Nephron progenitor cell (in vitro differentiated cells): ENCODE data around the gene DTNB.

Experiments
- DNase-seq: peaks from one replicate; pipeline ENCODE4 v3.0.0; 2021
- H3K27ac Mint-ChIP-seq: 2 replicates; pipeline ENCODE4 v1.8.0; 2021; ENCODE audit warnings: mild to moderate bottlenecking, moderate library complexity, mixed read lengths
- H3K27me3 Mint-ChIP-seq: 2 replicates; pipeline ENCODE4 v1.8.0; 2021; ENCODE audit warnings: mild to moderate bottlenecking, low read depth, mixed read lengths; ENCODE audit not compliant: poor library complexity
- H3K36me3 Mint-ChIP-seq: 2 replicates; pipeline ENCODE4 v1.8.0; 2021; ENCODE audit warnings: low read depth, mixed read lengths
- H3K4me1 Mint-ChIP-seq: 2 replicates; pipeline ENCODE4 v1.8.0; 2021; ENCODE audit warnings: mixed read lengths
- H3K4me3 Mint-ChIP-seq: 2 replicates; pipeline ENCODE4 v1.8.0; 2021; ENCODE audit warnings: mild to moderate bottlenecking, moderate library complexity, mixed read lengths
- H3K9me3 Mint-ChIP-seq: 2 replicates; pipeline ENCODE4 v1.8.0; 2021; ENCODE audit warnings: mild to moderate bottlenecking, moderate library complexity, mixed read lengths
- CTCF ChIP-seq: fragments of 200-600 bp; sonication (generic); IDR thresholded peaks from 2 replicates; pipeline ENCODE4 v1.5.0; 2021; ENCODE audit warnings: antibody characterized with exemption

DTNB gene

GRCh38 chr2:25618676-25619075 lies 54.7 kb downstream of the DTNB start:
- H3K27me3 Mint-ChIP-seq: no peaks in the 10 kb centered on the region
- peak overlapping the region; percentile 46 for H3K27ac Mint-ChIP-seq
- peaks cover 24% of the 10 kb centered on the region for H3K4me1 Mint-ChIP-seq
- peaks cover 11% of the 10 kb centered on the region for H3K9me3 Mint-ChIP-seq
- no peak for DNase-seq
- no peak for TF ChIP-seq CTCF
- H3K36me3 Mint-ChIP-seq: peaks cover 40% of the 10 kb centered on the region
- H3K4me3 Mint-ChIP-seq: no peak overlapping the region

DNA sequence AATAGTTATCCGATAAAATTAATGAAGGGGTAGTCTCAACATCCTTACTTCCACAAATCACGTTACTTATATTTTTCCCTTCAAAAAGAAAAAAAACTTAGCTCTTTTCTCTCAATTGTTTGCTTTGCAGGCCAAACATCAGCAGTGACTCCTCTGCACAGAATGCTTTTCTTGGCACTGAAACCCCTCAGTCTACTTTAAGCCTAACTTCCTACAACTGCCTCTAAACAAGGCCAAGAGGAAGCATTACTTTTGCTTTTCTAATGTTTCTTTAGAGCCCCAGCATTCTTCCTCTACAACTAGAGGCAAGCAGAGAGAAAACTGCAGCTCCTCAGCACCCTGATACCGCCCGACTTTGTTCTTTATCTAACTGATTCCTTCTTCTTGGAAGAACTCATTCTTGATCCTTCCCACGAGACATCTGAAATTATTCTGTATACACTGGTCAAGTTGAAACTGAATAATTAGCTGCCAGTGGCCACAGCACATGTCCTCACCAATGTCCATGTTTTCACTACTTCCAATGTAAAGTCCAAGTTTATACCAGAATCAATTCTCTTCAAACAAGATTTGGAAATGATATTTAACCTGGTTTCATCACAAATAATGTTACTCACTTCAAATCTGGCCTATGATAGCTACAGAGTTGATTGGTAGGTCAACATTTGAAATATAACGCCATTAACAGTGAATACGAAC lies 55.3 kb downstream of the DTNB start:
- H3K4me1 Mint-ChIP-seq: peaks cover 24% of the 10 kb centered on the region
- H3K4me3 Mint-ChIP-seq: no peak overlapping the region
- no peaks in the 10 kb centered on the region for H3K27me3 Mint-ChIP-seq
- peaks cover 46% of the 10 kb centered on the region for H3K36me3 Mint-ChIP-seq
- no peak for TF ChIP-seq CTCF
- peaks cover 15% of the 10 kb centered on the region for H3K9me3 Mint-ChIP-seq
- DNase-seq: no peak
- peak overlapping the region; percentile 9 for H3K27ac Mint-ChIP-seq

DNA sequence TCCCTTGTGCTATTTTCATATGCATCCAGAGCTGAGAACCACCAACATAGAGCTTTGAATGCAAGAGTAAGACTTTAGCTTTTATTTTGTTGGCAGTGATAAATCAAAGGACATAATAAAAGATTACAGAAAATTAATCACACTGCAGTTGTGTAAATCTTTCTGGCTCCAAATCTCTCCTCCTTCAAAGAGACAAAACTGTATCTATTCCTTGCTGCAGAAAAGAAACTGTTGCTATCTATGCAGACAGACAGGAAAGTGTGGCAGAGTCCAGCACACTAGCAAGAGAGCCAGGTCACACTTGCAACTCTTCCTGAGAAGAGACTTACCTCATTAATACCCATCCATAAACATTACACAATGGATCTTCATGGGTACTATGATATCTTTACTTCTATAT lies 57.5 kb downstream of the DTNB start:
- no peaks in the 10 kb centered on the region for H3K27me3 Mint-ChIP-seq
- no peak for TF ChIP-seq CTCF
- peaks cover 15% of the 10 kb centered on the region for H3K9me3 Mint-ChIP-seq
- H3K4me3 Mint-ChIP-seq: no peak overlapping the region
- H3K27ac Mint-ChIP-seq: no peak overlapping the region
- no peak for DNase-seq
- H3K36me3 Mint-ChIP-seq: peaks cover 38% of the 10 kb centered on the region
- peaks cover 24% of the 10 kb centered on the region for H3K4me1 Mint-ChIP-seq

DNA sequence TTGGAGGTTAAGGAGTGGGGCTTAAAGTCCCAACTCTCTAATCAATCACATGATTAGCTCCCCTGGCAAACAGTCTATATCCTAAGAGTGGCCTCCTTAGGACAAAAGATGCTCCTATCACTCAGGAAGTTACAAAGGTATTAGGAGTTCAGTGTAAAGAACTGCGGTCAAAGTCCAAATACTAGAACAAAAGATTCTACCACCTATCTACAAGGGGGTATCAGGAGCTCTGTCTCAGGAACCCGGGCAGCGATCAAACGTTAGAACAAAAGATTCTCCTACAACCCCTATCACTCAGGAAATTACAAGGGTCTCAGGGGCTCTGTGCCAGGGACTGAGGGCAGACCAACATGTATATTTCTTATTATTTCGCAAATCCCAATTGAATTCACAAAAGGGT lies 58.0 kb downstream of the DTNB start:
- Mint-ChIP-seq H3K27ac (no peak overlapping the region), H3K36me3 (peaks cover 38% of the 10 kb centered on the region), H3K4me3 (no peak overlapping the region), H3K9me3 (peaks cover 15% of the 10 kb centered on the region), H3K4me1 (peaks cover 24% of the 10 kb centered on the region), H3K27me3 (no peaks in the 10 kb centered on the region)
- no peak for TF ChIP-seq CTCF
- DNase-seq: no peak

GRCh38 chr2:25614711-25615110 lies 58.7 kb downstream of the DTNB start:
- Mint-ChIP-seq H3K36me3 (peaks cover 38% of the 10 kb centered on the region), H3K4me1 (peaks cover 19% of the 10 kb centered on the region), H3K9me3 (peaks cover 15% of the 10 kb centered on the region), H3K4me3 (no peak overlapping the region), H3K27ac (no peak overlapping the region), H3K27me3 (no peaks in the 10 kb centered on the region)
- TF ChIP-seq CTCF: no peak
- no peak for DNase-seq

DNA sequence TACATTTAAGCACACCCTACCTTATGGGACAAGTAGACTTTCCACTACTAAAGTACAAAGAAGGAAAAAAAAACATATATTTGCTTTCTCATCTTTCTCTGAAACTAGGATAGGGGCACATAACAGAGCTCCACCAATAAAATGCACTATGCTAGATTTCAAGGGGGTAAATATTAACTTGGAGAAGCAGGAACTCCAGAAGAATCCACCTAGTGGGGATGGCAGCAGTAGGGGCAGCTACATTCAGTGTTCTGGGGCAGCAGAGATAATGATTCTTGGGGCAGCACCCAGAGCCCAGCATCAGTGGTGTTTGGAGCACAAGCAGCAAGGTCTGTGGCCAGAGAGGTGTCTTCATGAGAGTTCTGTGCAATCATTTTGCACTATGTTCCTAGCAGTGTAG lies 64.7 kb downstream of the DTNB start:
- Mint-ChIP-seq H3K27ac (peak overlapping the region; percentile 59), H3K4me1 (no peaks in the 10 kb centered on the region), H3K4me3 (no peak overlapping the region), H3K36me3 (peaks cover 5% of the 10 kb centered on the region), H3K9me3 (peaks cover 4% of the 10 kb centered on the region), H3K27me3 (no peaks in the 10 kb centered on the region)
- DNase-seq: no peak
- TF ChIP-seq CTCF: no peak
